Hepatocyte (in vitro differentiated cells): Measurements from ENCODE around the gene WDR31.

Source experiments
- EZH2 ChIP-seq: fragments of 200-600 bp; sonication (generic); IDR thresholded peaks from 2 replicates; pipeline ENCODE4 v1.6.1; 2016; ENCODE audit warnings: antibody characterized with exemption, mild to moderate bottlenecking, borderline replicate concordance
- TF ChIP-seq, protein P1 (sequence below): fragments of 200-600 bp; sonication (generic); IDR thresholded peaks from 2 replicates; pipeline ENCODE4 v1.5.1; 2016; ENCODE audit warnings: antibody characterized with exemption, mild to moderate bottlenecking; ENCODE audit not compliant: poor library complexity

- TF ChIP-seq, protein P1, sequence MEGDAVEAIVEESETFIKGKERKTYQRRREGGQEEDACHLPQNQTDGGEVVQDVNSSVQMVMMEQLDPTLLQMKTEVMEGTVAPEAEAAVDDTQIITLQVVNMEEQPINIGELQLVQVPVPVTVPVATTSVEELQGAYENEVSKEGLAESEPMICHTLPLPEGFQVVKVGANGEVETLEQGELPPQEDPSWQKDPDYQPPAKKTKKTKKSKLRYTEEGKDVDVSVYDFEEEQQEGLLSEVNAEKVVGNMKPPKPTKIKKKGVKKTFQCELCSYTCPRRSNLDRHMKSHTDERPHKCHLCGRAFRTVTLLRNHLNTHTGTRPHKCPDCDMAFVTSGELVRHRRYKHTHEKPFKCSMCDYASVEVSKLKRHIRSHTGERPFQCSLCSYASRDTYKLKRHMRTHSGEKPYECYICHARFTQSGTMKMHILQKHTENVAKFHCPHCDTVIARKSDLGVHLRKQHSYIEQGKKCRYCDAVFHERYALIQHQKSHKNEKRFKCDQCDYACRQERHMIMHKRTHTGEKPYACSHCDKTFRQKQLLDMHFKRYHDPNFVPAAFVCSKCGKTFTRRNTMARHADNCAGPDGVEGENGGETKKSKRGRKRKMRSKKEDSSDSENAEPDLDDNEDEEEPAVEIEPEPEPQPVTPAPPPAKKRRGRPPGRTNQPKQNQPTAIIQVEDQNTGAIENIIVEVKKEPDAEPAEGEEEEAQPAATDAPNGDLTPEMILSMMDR = no peak
- no peak for TF ChIP-seq EZH2
Measured at GRCh38 chr9:113350937-113351336, 10.9 kb upstream of the WDR31 start.
